HG03354 (cell line): ENCODE measurements around the gene ZGRF1.
"Not testable (repeated sequence)": the region's sequence is repeated elsewhere in the genome, so short reads cannot be mapped to it uniquely, and the experiment has no call there.

Source experiments
- ATAC-seq: cut with Tn5 transposase; IDR thresholded peaks from one replicate; pipeline ENCODE4 v1.9.1; 2021; ENCODE audit warnings: mild to moderate bottlenecking; ENCODE audit not compliant: unreplicated experiment, poor library complexity, severe bottlenecking

ZGRF1 gene

DNA sequence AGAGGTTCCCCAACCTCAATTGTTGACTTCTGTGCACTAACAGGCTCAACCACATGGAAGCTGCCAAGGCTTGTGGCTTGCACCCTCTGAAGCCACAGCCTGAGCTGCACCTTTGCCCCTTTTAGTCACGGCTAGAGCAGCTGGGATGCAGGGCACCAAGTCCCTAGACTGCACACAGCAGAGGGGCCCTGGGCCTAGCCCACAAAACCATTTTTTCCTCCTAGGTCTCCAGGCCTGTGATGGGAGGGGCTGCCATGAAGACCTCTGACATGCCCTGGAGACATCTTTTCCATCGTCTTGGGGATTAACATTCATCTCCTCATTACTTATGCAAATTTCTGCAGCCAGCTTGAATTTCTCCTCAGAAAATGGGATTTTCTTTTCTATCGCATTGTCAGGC lies 145.9 kb downstream of the ZGRF1 start:
- ATAC-seq: not testable (repeated sequence)
